ENCODE data around the gene ZSWIM6.

GRCh38 chr5:61408476-61409168 lies 76.6 kb downstream of the ZSWIM6 start:
- TF ChIP-seq CTCF (IDR thresholded peaks at IDR 0.05; ENCODE audit: low read length) = no peak
- TF ChIP-seq EZH2 (optimal IDR thresholded peaks at IDR 0.05; ENCODE audit: low read depth, low read length) = no peak
